HepG2 (cell line): Measurements from ENCODE around the gene ESYT2. TPM values are rescaled to one million over a fixed set of nuclear protein-coding genes. Genes with fewer than 3 reads are reported as not detected.

Experiments
- ARID4A ChIP-seq: sonication (generic); formaldehyde crosslinking; IDR thresholded peaks from 2 replicates; pipeline ENCODE4 v1.5.0; 2020; ENCODE audit warnings: mild to moderate bottlenecking, missing genetic modification reagents, borderline replicate concordance
- ARNT ChIP-seq: fragments of 450-650 bp; IDR thresholded peaks from 2 replicates; pipeline ENCODE4 v1.6.1; 2017
- BCL6 ChIP-seq: IDR thresholded peaks from 2 replicates; pipeline ENCODE4 v1.6.1; 2016; ENCODE audit warnings: missing genetic modification reagents, missing compliant biosample characterization
- CHD2 ChIP-seq: IDR thresholded peaks from 2 replicates; pipeline ENCODE4 v1.6.1; 2011; ENCODE audit warnings: low read depth, low read length, improper control_type of control experiment
- FOSL1 ChIP-seq: sonication (generic); formaldehyde crosslinking; IDR thresholded peaks from 2 replicates; pipeline ENCODE4 v1.9.0; 2021; ENCODE audit warnings: missing genetic modification reagents, borderline replicate concordance
- FOXO4 ChIP-seq: sonication (generic); formaldehyde crosslinking; conservative IDR thresholded peaks from 2 replicates; pipeline ENCODE4 v1.8.1; 2023; ENCODE audit warnings: missing genetic modification reagents
- HNRNPK ChIP-seq: fragments of 200-400 bp; formaldehyde crosslinking; IDR thresholded peaks from 2 replicates; pipeline ENCODE4 v1.6.1; 2018; ENCODE audit warnings: low read length, low read depth, moderate library complexity, mild to moderate bottlenecking; ENCODE audit not compliant: poor library complexity, severe bottlenecking
- KDM2A ChIP-seq: sonication (generic); formaldehyde crosslinking; IDR thresholded peaks from 2 replicates; pipeline ENCODE4 v1.4.0; 2020; ENCODE audit warnings: low read depth, missing genetic modification reagents, borderline replicate concordance
- MXD4 ChIP-seq: IDR thresholded peaks from 2 replicates; pipeline ENCODE4 v1.6.1; 2016; ENCODE audit warnings: mild to moderate bottlenecking, missing biosample characterization, missing genetic modification reagents
- RELA ChIP-seq: sonication (generic); formaldehyde crosslinking; IDR thresholded peaks from 2 replicates; pipeline ENCODE4 v1.4.0; 2020; ENCODE audit warnings: missing genetic modification reagents
- ZNF460 ChIP-seq: sonication (generic); formaldehyde crosslinking; IDR thresholded peaks from 2 replicates; pipeline ENCODE4 v1.5.1; 2020; ENCODE audit warnings: missing genetic modification reagents, mild to moderate bottlenecking, borderline replicate concordance
- ZNF687 ChIP-seq: sonication (generic); formaldehyde crosslinking; IDR thresholded peaks from 2 replicates; pipeline ENCODE4 v1.5.1; 2020; ENCODE audit warnings: mild to moderate bottlenecking, missing genetic modification reagents, moderate library complexity
- ZNF724P ChIP-seq: sonication (generic); formaldehyde crosslinking; IDR thresholded peaks from 2 replicates; pipeline ENCODE4 v1.8.0; 2022; ENCODE audit warnings: missing genetic modification reagents, borderline replicate concordance
- ZNF766 ChIP-seq: sonication (generic); formaldehyde crosslinking; IDR thresholded peaks from 2 replicates; pipeline ENCODE4 v1.5.0; 2020; ENCODE audit warnings: missing genetic modification reagents, borderline replicate concordance
- ZNF790 ChIP-seq: sonication (generic); formaldehyde crosslinking; IDR thresholded peaks from 2 replicates; pipeline ENCODE4 v1.8.0; 2022; ENCODE audit warnings: missing genetic modification reagents, mild to moderate bottlenecking, borderline replicate concordance
- ZNF800 ChIP-seq: sonication (generic); formaldehyde crosslinking; IDR thresholded peaks from 2 replicates; pipeline ENCODE4 v1.4.0; 2020; ENCODE audit warnings: missing genetic modification reagents
- polyA plus RNA-seq, 8 experiments: library from polyadenylated mRNA; depleted of rRNA in 3 of 8; stranded (reverse) in 7 of 8; unstranded in 1 of 8; fragments of >200 nt; fragmentation: Illumina TruSeq in 4 of 8; extraction: Trizol in 4 of 8; gene quantifications; 2 replicates each; pipeline versions ENCODE4 v1.2.1 to v1.2.3, GENCODE V29; 2011 to 2016; ENCODE audit warnings: low read depth in 4 of 8, missing spikeins in 1 of 8, mixed read lengths in 1 of 8; ENCODE audit not compliant: insufficient read depth in 1 of 8
- total RNA-seq, 5 experiments: library from RNA; depleted of rRNA; stranded (reverse); fragments of >200 nt; fragmentation: Illumina TruSeq; extraction: Trizol; gene quantifications; 2 replicates each; pipeline ENCODE4 v1.2.3, GENCODE V29; 2016; ENCODE audit warnings: low read depth in 1 of 5

ESYT2 gene
- total and polyA plus RNA-seq, 2 of the 13 experiments (the other 11 are each of a cell fraction or from before 2014, with no cell fraction given): 28.5 to 37.3 TPM

- TF ChIP-seq FOXO4: peak; percentile 62; the same call in 1 of the 2 replicates
- no peak for TF ChIP-seq RELA (CRISPR knock-in tag)
- TF ChIP-seq HNRNPK: peak; percentile 47
- TF ChIP-seq ZNF460 (CRISPR knock-in tag): no peak
- TF ChIP-seq ARNT: no peak
- TF ChIP-seq BCL6: 0 out of 2 replicates have a peak, but pooled peaks have one; percentile 18
- TF ChIP-seq ZNF766 (CRISPR knock-in tag): no peak
- peak; percentile 66; the same call in 1 of the 2 replicates for TF ChIP-seq ZNF790
- TF ChIP-seq KDM2A: peak; percentile 43; the same call in 1 of the 2 replicates
- peak; percentile 58 for TF ChIP-seq ARID4A (CRISPR knock-in tag)
- peak; percentile 12; the same call in 1 of the 2 replicates for TF ChIP-seq FOSL1
- peak; percentile 50; the same call in 1 of the 2 replicates for TF ChIP-seq CHD2
- TF ChIP-seq ZNF800 (CRISPR knock-in tag): no peak; the same call in 1 of the 2 replicates
- TF ChIP-seq ZNF687 (CRISPR knock-in tag): peak; percentile 49; the same call in 1 of the 2 replicates
- TF ChIP-seq ZNF724P (CRISPR knock-in tag): no peak
- TF ChIP-seq MXD4: peak; percentile 51; the same call in 1 of the 2 replicates
Measured at GRCh38 chr7:158828133-158829020, 932 bp downstream of the ESYT2 start (continued).
